TTC549 (cell line): Measurements from ENCODE around the gene LAX1.

ENCODE experiments used
- FAIRE-seq: peaks from 2 replicates; lab custom pipeline; 2012; peaks lifted over from hg19 to GRCh38; lab: Jason Lieb, UNC

LAX1 gene

DNA sequence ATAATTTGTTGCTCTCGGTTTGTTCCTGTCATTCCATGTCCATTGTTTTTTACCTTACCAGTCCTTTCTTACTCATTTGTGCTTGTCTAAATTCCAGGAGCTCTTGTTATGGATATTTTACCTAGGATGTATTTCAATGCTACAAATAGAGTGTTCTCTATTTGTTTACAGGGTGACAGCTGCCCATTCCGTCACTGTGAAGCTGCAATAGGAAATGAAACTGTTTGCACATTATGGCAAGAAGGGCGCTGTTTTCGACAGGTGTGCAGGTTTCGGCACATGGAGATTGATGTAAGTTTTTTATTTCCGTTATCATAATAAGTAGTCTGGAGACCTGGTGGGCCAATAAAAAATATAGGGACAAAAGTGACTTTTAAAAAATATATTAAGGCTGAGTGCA is 53.4 kb downstream of the LAX1 start:
- FAIRE-seq, result no peak

DNA sequence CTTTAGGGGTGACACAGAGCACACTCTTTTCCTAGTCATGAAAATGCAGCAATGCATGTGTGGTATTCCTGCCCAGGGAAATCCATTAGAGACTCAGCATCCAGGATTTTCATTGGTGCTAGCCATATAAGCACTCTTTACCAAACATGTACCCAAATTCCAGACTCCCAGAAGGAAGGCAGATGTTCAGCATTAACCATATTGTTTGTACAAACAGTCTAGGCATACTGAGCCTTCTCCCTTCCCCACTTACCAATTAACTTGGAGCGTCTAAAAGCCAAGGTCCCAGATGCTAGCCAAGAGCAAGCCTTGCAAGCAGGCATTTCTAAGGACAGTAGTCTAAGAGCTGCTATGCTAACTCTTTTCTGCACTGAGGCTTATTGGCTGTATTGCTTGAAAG is 58.3 kb downstream of the LAX1 start:
- FAIRE-seq, result no peak
